ENCODE results near the gene CA12. TPM values are rescaled to one million over a fixed set of nuclear protein-coding genes. Genes with fewer than 3 reads are reported as not detected.

Gene CA12
- total RNA-seq, 3 donors from 2014 or later = 141 to 645 (median 213) TPM

DNA sequence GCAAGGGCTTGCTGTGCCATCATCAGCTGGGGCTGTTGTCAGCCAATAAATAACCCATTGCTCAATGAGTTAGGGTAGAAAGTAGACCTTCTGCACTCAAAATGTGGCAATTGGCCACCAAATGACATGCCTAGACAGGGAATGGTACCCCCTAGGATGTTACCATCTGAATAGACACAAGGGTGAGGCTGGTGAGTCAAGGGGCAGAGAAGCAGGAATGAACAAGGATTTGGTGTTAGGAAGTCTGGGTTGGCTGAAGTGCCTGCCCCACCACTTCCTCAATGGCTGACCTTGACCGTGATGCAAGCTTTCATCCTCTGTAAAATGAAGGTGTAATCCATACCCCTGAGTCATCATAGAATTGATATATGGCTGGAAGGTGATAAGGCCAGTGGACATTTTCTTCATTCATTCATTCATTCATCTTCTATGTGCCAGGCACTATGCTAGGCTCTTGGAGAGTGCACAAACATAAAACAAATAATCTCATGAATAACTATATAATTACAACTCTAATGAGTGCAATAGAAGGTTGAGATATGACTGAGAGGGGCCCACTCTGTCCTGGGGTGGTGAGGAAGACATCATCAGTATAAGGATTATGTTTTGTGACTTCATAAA is 4.4 kb upstream of the CA12 start:
- Histone ChIP-seq H3K9me3 (no peaks in the 10 kb centered on the region), H3K4me1 (ENCODE audit: low read depth) (peaks cover under 1% of the 10 kb centered on the region), H3K4me3 (no peak overlapping the region), H3K36me3 (ENCODE audit: low read depth) (no peaks in the 10 kb centered on the region)
- TF ChIP-seq, protein P1, sequence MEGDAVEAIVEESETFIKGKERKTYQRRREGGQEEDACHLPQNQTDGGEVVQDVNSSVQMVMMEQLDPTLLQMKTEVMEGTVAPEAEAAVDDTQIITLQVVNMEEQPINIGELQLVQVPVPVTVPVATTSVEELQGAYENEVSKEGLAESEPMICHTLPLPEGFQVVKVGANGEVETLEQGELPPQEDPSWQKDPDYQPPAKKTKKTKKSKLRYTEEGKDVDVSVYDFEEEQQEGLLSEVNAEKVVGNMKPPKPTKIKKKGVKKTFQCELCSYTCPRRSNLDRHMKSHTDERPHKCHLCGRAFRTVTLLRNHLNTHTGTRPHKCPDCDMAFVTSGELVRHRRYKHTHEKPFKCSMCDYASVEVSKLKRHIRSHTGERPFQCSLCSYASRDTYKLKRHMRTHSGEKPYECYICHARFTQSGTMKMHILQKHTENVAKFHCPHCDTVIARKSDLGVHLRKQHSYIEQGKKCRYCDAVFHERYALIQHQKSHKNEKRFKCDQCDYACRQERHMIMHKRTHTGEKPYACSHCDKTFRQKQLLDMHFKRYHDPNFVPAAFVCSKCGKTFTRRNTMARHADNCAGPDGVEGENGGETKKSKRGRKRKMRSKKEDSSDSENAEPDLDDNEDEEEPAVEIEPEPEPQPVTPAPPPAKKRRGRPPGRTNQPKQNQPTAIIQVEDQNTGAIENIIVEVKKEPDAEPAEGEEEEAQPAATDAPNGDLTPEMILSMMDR (IDR thresholded peaks at IDR 0.05) = no peak
- intact Hi-C loops (cut with DNase I, micrococcal nuclease) = no loop called here
- ATAC-seq (peak; percentile 3), DNase-seq (no peak)

DNA sequence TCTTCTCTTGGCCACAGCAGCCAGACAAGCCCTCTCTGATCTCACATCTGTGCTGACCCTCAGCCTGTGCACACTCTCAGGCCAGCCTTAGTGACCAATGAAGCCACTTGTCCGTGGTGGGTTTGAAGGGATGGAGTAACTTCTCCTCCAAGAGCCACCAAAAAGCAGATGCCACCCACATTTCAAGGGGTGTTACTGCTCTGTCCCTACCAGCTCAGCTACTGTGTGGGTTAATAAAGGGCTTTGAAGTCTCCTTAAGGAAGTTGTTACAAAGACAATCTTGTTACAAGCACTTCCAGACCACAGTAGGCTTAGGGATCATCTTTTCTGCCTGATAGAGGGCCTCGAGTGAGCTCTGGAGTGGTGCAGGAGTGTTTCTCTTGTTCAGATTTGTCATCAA is 3.3 kb upstream of the CA12 start:
- H3K4me1 ChIP-seq (ENCODE audit: low read depth) = no peaks in the 10 kb centered on the region
- no peaks in the 10 kb centered on the region for H3K36me3 ChIP-seq (ENCODE audit: low read depth)
- TF ChIP-seq, protein P1 (IDR thresholded peaks at IDR 0.05) = no peak
- DNase-seq = no peak
- H3K4me3 ChIP-seq = no peak overlapping the region
- H3K9me3 ChIP-seq = no peaks in the 10 kb centered on the region
- intact Hi-C loops (cut with DNase I, micrococcal nuclease) = no loop called here
- ATAC-seq = no peak

- DNase-seq = no peak
- intact Hi-C loops (cut with DNase I, micrococcal nuclease) = no loop called here
- TF ChIP-seq, protein P1 (IDR thresholded peaks at IDR 0.05) = no peak
- no peaks in the 10 kb centered on the region for H3K36me3 ChIP-seq (ENCODE audit: low read depth)
- ATAC-seq = no peak
- no peaks in the 10 kb centered on the region for H3K9me3 ChIP-seq
- no peaks in the 10 kb centered on the region for H3K4me1 ChIP-seq (ENCODE audit: low read depth)
- no peak overlapping the region for H3K4me3 ChIP-seq
Measured at GRCh38 chr15:63382966-63383710, 1.5 kb upstream of the CA12 start.

DNA sequence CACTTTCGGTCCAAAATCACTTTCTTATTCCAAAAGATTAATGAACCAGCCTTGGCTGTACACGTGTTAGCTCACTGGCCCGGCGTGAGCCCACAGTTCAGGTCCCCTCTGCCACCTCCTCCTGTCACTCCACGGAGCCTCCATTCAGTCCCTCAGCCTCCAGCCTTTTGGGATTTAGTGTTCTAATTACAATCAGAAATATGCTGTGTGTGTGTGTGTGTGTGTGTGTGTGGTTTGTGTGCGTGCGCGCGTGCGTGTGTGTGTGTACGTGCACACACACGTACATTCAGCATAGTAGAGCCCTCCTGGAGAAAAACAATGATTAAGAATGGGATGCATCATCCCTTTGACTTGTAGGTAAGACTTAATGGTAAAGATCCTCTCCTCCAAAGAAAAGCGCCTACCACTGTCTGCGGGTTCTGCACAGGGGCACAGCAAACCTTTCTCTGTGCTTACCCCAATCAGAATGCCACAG is 801 bp downstream of the CA12 start:
- intact Hi-C loops (cut with DNase I, micrococcal nuclease) = no loop called here
- ATAC-seq (peak; percentile 6), DNase-seq (no peak)
- Histone ChIP-seq H3K4me3 (peak overlapping the region; percentile 35), H3K4me1 (ENCODE audit: low read depth) (no peaks in the 10 kb centered on the region), H3K9me3 (no peaks in the 10 kb centered on the region), H3K36me3 (ENCODE audit: low read depth) (no peaks in the 10 kb centered on the region)
- TF ChIP-seq, protein P1 (IDR thresholded peaks at IDR 0.05) = no peak

GRCh38 chr15:63380151-63380807 is 1.4 kb downstream of the CA12 start:
- ATAC-seq (peak; percentile 14), DNase-seq (no peak)
- H3K36me3 ChIP-seq (ENCODE audit: low read depth) = no peaks in the 10 kb centered on the region
- H3K4me3 ChIP-seq = peak overlapping the region; percentile 35
- H3K4me1 ChIP-seq (ENCODE audit: low read depth) = no peaks in the 10 kb centered on the region
- H3K9me3 ChIP-seq = no peaks in the 10 kb centered on the region
- TF ChIP-seq, protein P1 (IDR thresholded peaks at IDR 0.05) = no peak
- intact Hi-C loops (cut with DNase I, micrococcal nuclease) = no loop called here
